Brain microvascular endothelial cell (primary cell): ENCODE data around the gene PCDH15.
A peak's percentile ranks its signal among the peaks of the same experiment; 100 is the strongest.

Experiments
- DNase-seq: peaks from one replicate; pipeline ENCODE4 v3.0.0-alpha.2; 2020
- H3K27ac ChIP-seq: fragments of 250-450 bp; sonication (Bioruptor Pico); 2 replicates; pipeline ENCODE4 v1.5.1; 2020; ENCODE audit warnings: mild to moderate bottlenecking, moderate library complexity
- H3K27me3 ChIP-seq: fragments of 250-450 bp; sonication (Bioruptor Pico); replicated peaks from 2 replicates; pipeline ENCODE4 v1.5.1; 2020; ENCODE audit warnings: mild to moderate bottlenecking
- H3K36me3 ChIP-seq: fragments of 250-450 bp; sonication (Bioruptor Pico); replicated peaks from 2 replicates; pipeline ENCODE4 v1.5.1; 2020; ENCODE audit warnings: mild to moderate bottlenecking
- H3K4me3 ChIP-seq: 2 replicates; pipeline ENCODE4 v1.5.1; 2011; ENCODE audit warnings: low read depth, mild to moderate bottlenecking, control low read depth, low read length, moderate library complexity
- CTCF ChIP-seq: IDR thresholded peaks from 2 replicates; pipeline ENCODE4 v1.5.1; 2011; ENCODE audit warnings: low read depth, mild to moderate bottlenecking, moderate library complexity, low read length, control low read depth, inconsistent platforms; ENCODE audit errors: missing control alignments
- in situ Hi-C: cut with HindIII; loops from 2 replicates; pipeline ENCODE4 v1.10.0; 2017; ENCODE audit warnings: low sequenced_read_pairs, low pct_ligation_motif_present

PCDH15 gene

GRCh38 chr10:53886325-53887300 is 914.4 kb downstream of the PCDH15 start:
- in situ Hi-C loops: no loop called here
- no peaks in the 10 kb centered on the region for H3K27me3 ChIP-seq
- no peak overlapping the region for H3K27ac ChIP-seq
- H3K36me3 ChIP-seq: no peaks in the 10 kb centered on the region
- TF ChIP-seq CTCF: no peak
- H3K4me3 ChIP-seq: no peak overlapping the region
- DNase-seq: no peak

GRCh38 chr10:53864846-53865245 is 936.2 kb downstream of the PCDH15 start:
- no peak overlapping the region for H3K4me3 ChIP-seq
- TF ChIP-seq CTCF: no peak
- in situ Hi-C loops: no loop called here

GRCh38 chr10:53852450-53853175 is 948.4 kb downstream of the PCDH15 start:
- no peak overlapping the region for H3K27ac ChIP-seq
- H3K36me3 ChIP-seq: no peaks in the 10 kb centered on the region
- DNase-seq: no peak
- no peak for TF ChIP-seq CTCF
- no peak overlapping the region for H3K4me3 ChIP-seq
- no peaks in the 10 kb centered on the region for H3K27me3 ChIP-seq
- in situ Hi-C loops: no loop called here

More at GRCh38 chr10:53864846-53865245, 936.2 kb downstream of the PCDH15 start:
- Histone ChIP-seq H3K36me3 (no peaks in the 10 kb centered on the region), H3K27ac (no peak overlapping the region), H3K27me3 (no peaks in the 10 kb centered on the region)
- no peak for DNase-seq

- no peak overlapping the region for H3K4me3 ChIP-seq
- no peak overlapping the region for H3K27ac ChIP-seq
- no peak for DNase-seq
- no peaks in the 10 kb centered on the region for H3K27me3 ChIP-seq
- H3K36me3 ChIP-seq: no peaks in the 10 kb centered on the region
- in situ Hi-C loops: no loop called here
- TF ChIP-seq CTCF: peak; percentile 25
Observed at GRCh38 chr10:53846809-53847208, 954.2 kb downstream of the PCDH15 start.

- Histone ChIP-seq H3K36me3 (no peaks in the 10 kb centered on the region), H3K4me3 (no peak overlapping the region), H3K27me3 (no peaks in the 10 kb centered on the region), H3K27ac (no peak overlapping the region)
- in situ Hi-C loops: no loop called here
- TF ChIP-seq CTCF: no peak
- DNase-seq: no peak
Observed at GRCh38 chr10:53843736-53844362, 957.2 kb downstream of the PCDH15 start.
